CD4-positive, alpha-beta memory T cell (primary cell): ENCODE results near the gene URI1. TPM values are rescaled to one million over a fixed set of nuclear protein-coding genes. Genes with fewer than 3 reads are reported as not detected.

Experiments used
- CTCF ChIA-PET: fragments of 350-600 bp; sonication (Branson Sonifier 250); formaldehyde crosslinking; loops from one replicate; lab custom pipeline; 2021; ENCODE audit warnings: inconsistent platforms; ENCODE audit not compliant: partially characterized antibody; lab: Charles Lee
- POLR2A ChIA-PET: fragments of 350-600 bp; sonication (Branson Sonifier 250); formaldehyde crosslinking; loops from one replicate; lab custom pipeline; 2021; ENCODE audit not compliant: partially characterized antibody; lab: Charles Lee
- DNase-seq, 5 donors: peaks; one replicate each; pipeline versions ENCODE4 v3.0.0 to v3.0.0-alpha.2; 2020 to 2022; ENCODE audit warnings: mixed read lengths in 1 of 5
- H3K27ac ChIP-seq: one replicate; pipeline ENCODE4 v1.7.0; 2013; ENCODE audit warnings: low read depth, low read length
- H3K27me3 ChIP-seq: 2 replicates; pipeline ENCODE4 v1.7.0; 2013; ENCODE audit warnings: mild to moderate bottlenecking, low read length, moderate library complexity; ENCODE audit not compliant: insufficient read depth
- H3K36me3 ChIP-seq: 2 replicates; pipeline ENCODE4 v1.7.0; 2013; ENCODE audit warnings: mild to moderate bottlenecking, low read length, moderate library complexity; ENCODE audit not compliant: insufficient read depth
- H3K4me1 ChIP-seq: 2 replicates; pipeline ENCODE4 v1.7.0; 2013; ENCODE audit warnings: mild to moderate bottlenecking, low read length, moderate library complexity; ENCODE audit not compliant: insufficient read depth
- H3K4me3 ChIP-seq, 2 donors: one replicate each; pipeline ENCODE4 v1.7.0; 2013; ENCODE audit warnings: low read length in 2 of 2, mild to moderate bottlenecking in 1 of 2
- H3K9me3 ChIP-seq, 2 donors: one replicate each; pipeline ENCODE4 v1.7.0; 2013; ENCODE audit warnings: low read length in 2 of 2, control low read depth in 1 of 2; ENCODE audit not compliant: control insufficient read depth in 1 of 2
- H3K27ac Mint-ChIP-seq, 7 donors: one replicate each; pipeline ENCODE4 v1.8.0; 2020 to 2021; ENCODE audit warnings: mixed read lengths in 7 of 7, mild to moderate bottlenecking in 6 of 7, inconsistent platforms in 3 of 7, moderate library complexity in 3 of 7
- H3K27me3 Mint-ChIP-seq, 2 donors: one replicate each; pipeline ENCODE4 v1.8.0; 2020 to 2021; ENCODE audit warnings: mixed read lengths in 2 of 2
- H3K36me3 Mint-ChIP-seq, 2 donors: one replicate each; pipeline ENCODE4 v1.8.0; 2020 to 2021; ENCODE audit warnings: mixed read lengths in 2 of 2, inconsistent platforms in 1 of 2, mild to moderate bottlenecking in 1 of 2
- H3K4me1 Mint-ChIP-seq, 4 donors: one replicate each; pipeline ENCODE4 v1.8.0; 2020 to 2021; ENCODE audit warnings: mixed read lengths in 4 of 4, mild to moderate bottlenecking in 1 of 4
- H3K4me3 Mint-ChIP-seq, 8 donors: one replicate each; pipeline ENCODE4 v1.8.0; 2020 to 2021; ENCODE audit warnings: mixed read lengths in 8 of 8, mild to moderate bottlenecking in 7 of 8, moderate library complexity in 6 of 8, inconsistent platforms in 3 of 8
- H3K9me3 Mint-ChIP-seq, 8 donors: one replicate each; pipeline ENCODE4 v1.8.0; 2020 to 2021; ENCODE audit warnings: mixed read lengths in 8 of 8, mild to moderate bottlenecking in 5 of 8, inconsistent platforms in 3 of 8, moderate library complexity in 1 of 8
- intact Hi-C: fragments of 100-400 bp; cut with micrococcal nuclease; formaldehyde crosslinking; loops from one replicate; pipeline ENCODE4 v1.15.1; 2023
- polyA plus RNA-seq, 2 donors: library from polyadenylated mRNA; unstranded; fragments of 300-500 nt; fragmentation: Illumina TruSeq; gene quantifications; one replicate each; pipeline ENCODE4 v1.2.3, GENCODE V29; 2021
- total RNA-seq, 2 experiments: library from RNA; stranded (reverse); gene quantifications; one replicate each; pipeline ENCODE4 v1.2.3, GENCODE V29; 2021

The URI1 gene
- total and polyA plus RNA-seq, 4 experiments from 2014 or later, result 16.6 to 95.0 (median 64.7) TPM

DNA sequence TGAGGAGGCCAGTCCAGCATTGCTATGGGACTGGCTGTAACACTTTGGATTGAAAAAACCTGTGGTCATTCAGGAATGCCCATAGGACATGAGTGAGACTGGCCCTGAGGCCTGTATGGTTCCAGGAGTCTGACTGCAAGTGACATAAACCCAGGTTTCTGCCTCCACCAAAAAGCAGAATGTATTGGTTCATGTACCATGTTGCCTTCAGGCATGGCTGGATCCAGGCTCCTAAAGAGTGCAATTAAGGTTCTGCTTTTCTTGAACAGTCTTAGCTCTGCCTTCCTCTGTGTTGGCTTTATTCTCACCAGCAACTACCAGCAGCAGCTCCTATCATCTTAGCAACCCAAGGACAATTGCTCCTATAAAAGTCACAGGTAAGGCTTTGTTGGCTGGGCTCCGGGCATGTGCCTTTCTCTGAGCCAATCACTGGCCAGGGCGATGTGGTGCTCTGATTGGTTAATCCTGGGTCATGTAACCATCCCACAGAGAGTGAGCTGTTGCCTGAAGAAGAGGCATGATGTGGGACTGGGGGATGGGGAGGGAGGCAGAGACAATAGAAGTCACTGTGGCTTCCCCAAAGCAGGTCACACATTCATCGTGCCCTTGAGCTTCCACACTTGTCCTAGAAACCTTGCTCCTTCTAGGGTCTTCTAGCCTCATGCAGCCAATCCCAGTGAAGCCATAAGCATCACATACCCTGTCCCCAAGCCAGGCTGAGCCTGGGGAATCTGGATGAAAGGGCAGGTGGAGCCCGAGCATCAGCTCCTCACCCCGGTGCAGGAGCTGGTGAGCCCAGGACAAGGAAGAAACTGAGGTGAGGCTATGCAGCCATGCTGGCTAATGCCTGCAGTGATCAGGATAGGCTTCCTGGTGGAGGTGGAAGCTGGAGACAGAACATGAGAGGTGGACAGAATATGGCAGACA lies 123.9 kb downstream of the URI1 start:
- Histone ChIP-seq H3K27ac (no peak overlapping the region), H3K4me1 (no peaks in the 10 kb centered on the region), H3K27me3 (no peaks in the 10 kb centered on the region), H3K36me3 (no peaks in the 10 kb centered on the region), H3K9me3 (no peaks in the 10 kb centered on the region), H3K4me3 (no peak overlapping the region)
- no peaks in the 10 kb centered on the region for H3K36me3 Mint-ChIP-seq
- H3K27ac Mint-ChIP-seq, result no peak overlapping the region
- H3K4me3 Mint-ChIP-seq, result no peak overlapping the region
- H3K4me1 Mint-ChIP-seq, result no peaks in the 10 kb centered on the region
- H3K27me3 Mint-ChIP-seq, result peaks cover 6 to 7% of the 10 kb centered on the region in 2 donors
- ChIA-PET CTCF (no interaction called here), POLR2A (no interaction called here)
- no peak for DNase-seq
- intact Hi-C loops, result no loop called here
- H3K9me3 Mint-ChIP-seq, result peaks cover 0 to 6% (median 0%) of the 10 kb centered on the region in 8 donors

Other genes with a start within 250 kb of the URI1 start
- gene C19orf12, start 227.0 kb upstream of the URI1 start, total RNA-seq, result 10 to 100 TPM; 29.3 to 30.1 TPM
- 10 to 100 TPM; 22.7 to 23.6 TPM for gene C19orf12, start 227.0 kb upstream of the URI1 start, polyA plus RNA-seq
- gene CCNE1, start 130.2 kb upstream of the URI1 start, total RNA-seq, result 1 to 10 TPM; 2.9 to 3.4 TPM
- under 1 TPM; 0.50 to 0.89 TPM for gene CCNE1, start 130.2 kb upstream of the URI1 start, polyA plus RNA-seq